GM21529 (cell line): ENCODE measurements around the gene EEF1A2.
"Not testable (repeated sequence)": the region's sequence is repeated elsewhere in the genome, so short reads cannot be mapped to it uniquely, and the experiment has no call there.

ENCODE experiments used
- ATAC-seq: cut with Tn5 transposase; IDR thresholded peaks from one replicate; pipeline ENCODE4 v1.9.1; 2021; ENCODE audit not compliant: unreplicated experiment

The EEF1A2 gene

DNA sequence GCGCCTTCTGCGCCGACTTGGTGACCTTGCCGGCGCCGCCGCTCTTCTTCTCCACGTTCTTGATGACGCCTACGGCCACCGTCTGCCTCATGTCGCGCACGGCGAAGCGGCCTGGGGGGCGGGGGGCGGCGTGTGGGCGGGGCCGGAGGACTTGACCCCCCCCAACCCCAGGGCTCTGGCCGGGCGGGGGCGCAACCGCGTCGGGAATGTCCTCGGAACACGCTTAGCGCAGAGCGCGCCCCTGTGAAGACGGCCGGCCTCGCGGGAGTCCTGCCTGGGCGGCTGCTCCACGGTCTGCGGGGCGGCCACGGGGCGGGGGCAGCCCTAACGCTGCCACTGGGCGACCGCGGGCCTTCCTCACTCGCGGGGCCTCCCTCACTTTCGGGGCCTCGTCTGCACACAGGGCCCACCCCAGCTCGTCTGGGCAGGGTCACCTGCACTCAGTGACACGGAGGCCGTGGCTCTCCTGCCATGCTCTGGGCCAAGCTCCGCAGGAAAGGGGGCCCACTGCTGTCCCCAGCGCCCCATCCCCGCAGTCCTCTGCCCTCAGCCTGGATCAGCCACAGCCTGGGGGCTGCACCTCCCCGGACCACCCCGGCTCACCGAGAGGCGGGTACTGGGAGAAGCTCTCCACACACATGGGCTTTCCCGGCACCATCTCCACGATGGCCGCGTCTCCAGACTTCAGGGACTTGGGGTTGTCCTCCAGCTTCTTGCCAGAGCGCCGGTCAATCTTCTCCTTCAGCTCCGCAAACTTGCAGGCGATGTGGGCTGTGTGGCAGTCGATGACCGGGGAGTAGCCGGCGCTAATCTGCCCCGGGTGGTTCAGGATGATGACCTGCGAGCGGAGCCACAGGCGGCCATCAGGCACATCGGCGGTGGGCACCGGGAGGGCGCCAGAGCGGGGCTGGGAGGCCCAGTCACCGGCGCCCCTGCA lies 10.3 kb downstream of the EEF1A2 start:
- ATAC-seq, result no peak

DNA sequence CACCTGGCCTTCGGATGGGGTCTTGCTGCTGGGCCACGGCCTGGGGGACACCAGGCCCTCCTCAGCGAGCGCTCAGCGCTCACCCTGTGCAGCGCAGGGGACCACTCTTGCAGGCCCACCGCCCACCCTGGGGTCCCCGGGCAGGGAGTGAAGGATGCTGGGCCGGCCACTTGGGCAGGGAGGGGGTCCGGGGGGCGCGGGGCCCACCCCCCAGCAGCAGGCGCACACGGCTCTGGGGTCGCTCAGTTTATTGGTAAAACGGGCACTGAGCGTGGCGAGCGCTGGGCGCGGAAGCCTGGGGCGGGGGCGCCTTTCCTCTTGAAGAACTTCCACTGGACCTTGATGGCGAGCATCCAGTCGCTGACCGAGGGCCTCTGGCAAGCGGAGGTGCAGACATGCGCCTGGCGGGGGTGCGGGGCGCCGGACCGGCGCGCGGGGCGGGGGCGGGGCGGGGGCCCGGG lies 11.1 kb downstream of the EEF1A2 start:
- no peak for ATAC-seq

DNA sequence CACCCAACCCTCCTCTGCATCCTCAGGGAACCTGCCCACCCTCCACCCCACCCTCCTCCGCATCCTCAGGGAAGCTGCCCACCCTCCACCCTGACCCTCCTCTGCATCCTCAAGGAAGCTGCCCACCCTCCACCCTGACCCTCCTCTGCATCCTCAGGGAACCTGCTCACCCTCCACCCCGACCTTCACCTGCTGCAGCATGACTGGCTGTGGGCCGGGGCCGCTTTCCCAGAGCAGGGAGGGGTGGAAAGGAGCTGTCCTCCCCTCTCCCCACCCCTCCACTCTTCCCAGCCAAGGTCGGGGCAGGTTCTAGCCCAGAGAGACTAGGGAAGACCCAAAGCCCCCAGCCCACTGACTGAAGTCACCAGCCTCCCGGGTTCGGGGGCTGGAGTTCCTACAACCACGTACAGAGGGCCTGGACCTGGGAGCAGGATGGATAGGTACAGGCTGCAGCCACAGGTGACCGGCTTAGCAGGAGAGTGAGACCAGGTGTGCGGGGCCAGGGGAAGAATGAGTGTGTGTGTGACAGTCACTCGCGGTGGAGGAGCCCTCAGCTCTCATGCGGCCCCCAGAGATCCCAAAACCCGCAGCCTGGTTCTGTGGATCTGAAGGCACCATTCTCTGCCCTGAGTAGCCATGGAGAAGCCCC lies 11.6 kb downstream of the EEF1A2 start:
- no peak for ATAC-seq

DNA sequence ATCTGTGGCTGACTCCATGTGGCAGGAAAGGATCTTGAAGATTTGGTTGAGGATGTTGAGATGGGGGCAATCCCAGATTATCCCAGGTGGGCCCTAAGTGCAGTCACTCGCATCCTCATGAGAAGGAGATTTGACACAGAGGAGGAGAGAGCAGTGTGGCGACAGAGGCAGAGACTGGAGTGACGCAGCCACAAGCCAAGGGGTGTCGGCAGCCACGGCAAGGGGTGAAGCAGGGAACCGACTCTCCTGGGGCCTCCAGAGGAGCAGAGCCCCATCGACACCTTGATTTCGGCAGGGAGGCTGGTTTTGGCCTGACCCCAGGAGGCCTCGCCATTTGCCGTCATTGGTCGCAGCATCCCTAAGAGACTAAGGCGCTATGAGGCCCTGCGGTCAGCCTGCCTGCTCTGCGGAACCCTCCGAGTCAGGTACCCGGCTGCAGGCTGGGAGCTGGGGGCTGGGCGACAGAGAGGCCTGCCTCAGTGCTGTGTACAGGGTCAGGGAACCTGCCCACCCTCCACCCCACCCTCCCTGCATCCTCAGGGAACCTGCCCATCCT lies 12.5 kb downstream of the EEF1A2 start:
- ATAC-seq, result no peak

DNA sequence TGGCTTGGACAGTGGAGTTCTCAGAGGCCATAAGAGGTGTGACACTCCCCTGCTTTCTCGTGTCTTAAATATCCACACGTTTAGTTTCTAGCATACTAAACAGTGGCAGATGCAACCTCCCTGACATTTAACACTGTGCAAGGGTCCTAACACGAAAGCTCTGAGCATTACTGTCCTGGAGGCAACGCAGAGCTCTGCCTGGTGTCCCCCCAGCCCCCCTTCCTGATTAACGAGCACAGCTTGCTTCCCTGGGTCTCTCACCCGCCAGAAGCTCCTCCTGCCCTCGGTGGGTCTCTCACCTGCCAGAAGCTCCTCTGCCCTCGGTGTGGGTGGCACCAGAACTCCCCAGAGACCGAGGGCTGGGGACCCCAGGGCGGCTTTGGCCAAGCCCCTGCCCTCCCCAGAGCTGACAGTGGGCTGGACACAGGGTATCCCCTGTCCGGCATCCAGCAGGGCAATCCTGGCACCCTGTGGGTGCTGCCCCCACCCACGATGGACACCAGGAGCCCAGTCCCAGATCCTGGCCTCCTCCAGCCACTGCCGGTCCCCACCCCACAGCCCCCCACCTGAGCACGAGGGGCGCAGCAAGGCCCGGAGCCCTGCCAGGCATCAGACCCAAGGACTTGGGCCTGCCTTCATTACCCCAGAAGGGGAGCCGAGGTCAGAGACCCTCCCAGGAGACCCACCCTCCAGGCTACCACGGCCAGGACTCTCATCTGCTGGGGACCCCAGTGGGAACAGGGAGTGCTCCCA lies 14.1 kb downstream of the EEF1A2 start:
- no peak for ATAC-seq

DNA sequence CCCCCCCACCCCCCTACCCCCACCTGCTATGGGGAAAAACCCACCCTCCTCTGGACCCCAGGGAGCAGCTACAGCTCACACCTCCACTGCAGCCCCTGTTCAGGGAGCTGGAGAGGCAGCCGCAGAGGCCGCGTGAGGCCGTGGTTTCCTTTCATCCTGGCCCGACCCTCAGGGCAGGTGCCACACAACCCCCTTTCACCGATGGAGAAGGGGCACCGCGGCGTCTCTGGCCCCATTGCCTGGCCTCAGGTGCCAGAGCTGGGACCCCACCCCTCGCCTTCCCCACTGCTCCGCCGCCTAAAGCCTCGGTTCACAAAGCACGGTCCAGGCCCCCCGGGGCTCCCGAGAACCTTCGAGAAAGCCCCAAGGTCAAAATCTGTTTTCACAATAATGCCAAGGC lies 14.6 kb downstream of the EEF1A2 start:
- ATAC-seq, result no peak

DNA sequence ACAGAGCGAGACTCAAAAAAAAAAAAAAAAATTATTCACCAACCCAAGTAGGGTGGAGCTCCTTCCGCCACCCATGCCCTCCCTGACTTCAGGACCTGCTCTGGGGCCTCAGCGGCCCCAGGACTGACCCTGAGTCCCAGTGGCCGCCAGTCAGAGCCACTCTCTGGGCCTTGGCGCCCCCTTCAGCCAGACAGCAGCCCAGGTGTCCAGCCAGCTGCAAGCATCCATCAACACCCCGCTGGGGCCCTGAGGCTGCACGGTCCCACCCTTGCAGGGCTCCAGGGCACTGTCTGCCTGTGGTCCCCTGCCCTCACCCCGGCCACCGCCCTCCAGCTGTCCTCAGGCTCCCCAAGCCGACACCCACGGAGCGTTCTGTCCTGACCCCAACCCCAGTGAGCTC lies 15.0 kb downstream of the EEF1A2 start:
- ATAC-seq, result no peak

DNA sequence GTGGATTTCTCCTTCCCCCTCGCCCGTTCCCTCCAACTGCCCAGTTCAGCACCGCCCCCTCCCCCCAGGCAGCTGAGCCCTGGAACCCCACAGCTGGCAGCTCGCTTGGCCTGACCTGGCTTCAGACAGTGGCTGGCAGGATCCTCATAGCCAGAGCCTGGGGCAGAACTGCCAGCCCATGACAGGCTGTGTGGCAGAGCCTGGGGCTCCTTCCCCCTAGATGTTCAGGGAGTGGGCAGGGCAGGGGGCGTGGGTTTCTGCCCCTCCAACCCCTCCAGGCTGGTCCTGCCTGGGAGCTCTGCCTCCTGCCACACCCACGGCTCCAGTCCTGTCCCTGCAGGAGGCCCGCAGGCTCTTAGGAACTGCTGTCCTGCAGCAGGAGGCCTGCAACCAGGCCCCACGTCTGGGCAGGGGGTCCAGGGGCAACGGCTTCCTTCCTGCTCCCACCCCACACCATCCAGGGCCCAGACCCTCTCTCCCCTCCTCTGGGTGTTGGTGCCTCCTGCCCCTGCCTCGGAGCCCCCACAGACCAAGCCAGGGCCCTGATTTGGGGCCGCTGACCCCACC lies 16.8 kb downstream of the EEF1A2 start:
- ATAC-seq, result no peak

DNA sequence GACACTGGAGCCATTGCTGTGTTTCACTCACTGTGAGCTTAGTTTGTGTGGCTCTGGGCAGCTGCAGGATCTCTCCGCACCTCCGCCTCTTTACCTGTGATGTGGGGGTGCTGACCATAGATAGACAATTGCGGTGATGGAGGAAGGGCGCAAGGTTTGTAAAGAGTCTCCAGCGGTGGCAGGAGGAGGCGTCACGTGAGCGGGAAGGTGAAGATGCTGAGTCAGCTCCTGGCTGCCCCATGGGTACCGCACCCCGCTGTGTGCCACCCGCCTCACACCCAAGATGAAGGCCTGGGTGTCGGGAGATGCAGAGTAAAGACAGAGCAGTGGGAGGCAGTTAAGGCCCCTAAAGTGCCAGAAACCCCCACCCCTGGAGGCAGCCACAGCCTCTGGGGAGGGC lies 17.4 kb downstream of the EEF1A2 start:
- no peak for ATAC-seq

DNA sequence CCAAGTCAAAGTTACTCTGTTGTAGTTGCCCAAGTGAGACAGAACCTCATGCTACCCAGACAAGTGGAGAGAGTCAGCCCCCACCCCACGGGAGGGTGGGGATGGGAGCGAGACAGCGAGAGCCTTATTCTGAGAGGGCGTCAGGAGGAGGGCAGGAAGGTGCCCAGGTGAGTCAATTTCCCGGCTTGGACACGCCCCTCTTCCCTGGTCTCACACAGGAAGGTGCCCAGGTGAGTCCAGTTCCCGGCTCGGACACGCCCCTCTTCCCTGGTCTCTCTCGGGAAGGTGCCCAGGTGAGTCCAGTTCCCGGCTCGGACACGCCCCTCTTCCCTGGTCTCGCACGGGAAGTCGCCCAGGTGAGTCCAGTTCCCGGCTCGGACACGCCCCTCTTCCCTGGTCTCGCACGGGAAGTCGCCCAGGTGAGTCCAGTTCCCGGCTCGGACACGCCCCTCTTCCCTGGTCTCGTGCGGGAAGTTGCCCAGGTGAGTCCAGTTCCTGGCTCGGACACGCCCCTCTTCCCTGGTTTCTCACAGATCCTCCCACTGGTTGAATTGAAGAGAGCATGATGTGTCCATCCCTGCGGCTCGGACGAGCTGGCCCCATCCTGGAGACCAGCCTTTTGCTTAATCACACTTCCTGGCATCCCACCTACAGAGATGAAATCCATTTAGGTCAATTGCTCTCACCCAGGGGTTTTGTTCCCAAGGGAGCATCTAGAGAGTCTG lies 19.0 kb downstream of the EEF1A2 start:
- not testable (repeated sequence) for ATAC-seq

DNA sequence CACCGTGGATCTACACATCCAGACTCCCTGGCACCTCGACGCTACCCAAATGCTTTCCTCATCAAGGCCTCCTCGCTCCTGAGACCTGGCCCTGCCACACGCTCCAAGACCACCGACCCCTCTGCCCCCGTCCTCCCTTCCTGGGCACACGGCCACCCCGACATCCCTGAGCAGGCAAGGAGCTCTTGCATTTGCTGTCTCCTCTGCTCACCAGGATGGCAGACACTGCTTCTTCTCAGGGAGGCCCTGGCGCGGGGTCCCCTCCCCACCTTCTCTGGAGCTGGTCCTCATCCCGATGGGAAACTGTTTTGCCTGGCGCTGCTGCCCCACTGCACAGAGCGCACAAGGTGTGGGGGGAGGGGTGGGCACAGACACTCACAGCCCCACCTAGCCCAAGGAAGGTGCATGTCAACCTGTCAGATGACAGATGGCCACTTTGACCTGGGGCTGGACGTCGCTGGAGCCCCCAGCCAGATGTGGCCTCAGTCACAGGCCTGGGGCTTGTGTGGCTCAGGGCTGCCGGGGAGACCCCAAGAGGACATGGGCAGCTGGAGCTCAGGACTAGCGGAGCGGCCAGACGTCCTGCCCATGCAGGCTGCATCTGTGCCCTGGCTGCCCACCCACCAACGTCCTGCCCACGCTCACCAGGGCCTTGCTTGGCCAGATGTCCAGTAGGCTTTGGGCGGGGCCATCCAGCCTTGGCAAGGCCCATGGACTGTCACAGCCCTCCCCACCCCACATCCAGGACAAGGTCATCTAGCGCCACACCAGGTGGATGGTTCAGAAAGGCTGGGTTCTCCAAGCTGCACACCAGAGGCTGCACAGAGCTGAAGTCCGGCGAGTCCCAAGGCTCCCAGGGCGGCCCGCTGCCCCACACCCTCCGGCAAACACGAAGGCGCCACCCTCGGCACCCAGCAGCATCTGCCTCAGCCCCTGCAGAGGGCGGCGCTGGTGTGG lies 20.3 kb downstream of the EEF1A2 start:
- ATAC-seq, result no peak

DNA sequence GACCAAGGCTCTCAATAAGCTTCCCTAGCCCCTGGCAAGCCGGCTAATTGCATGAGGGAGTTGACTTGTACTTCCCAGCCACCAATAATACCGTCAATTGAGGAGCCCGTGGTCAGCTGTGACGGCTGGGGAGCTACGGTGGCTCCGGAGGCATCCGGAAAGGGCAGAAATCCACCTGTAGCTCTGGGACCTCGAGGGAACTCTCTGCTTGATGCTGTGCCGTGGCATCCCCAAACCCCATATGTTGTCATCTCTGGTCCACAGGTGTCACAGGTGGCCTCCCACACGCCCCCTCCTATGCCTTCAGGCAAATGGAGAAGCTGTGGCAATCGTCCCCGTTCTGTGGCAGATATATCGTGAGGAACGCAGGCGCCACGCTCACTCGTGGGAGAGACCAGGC lies 20.9 kb downstream of the EEF1A2 start:
- no peak for ATAC-seq

DNA sequence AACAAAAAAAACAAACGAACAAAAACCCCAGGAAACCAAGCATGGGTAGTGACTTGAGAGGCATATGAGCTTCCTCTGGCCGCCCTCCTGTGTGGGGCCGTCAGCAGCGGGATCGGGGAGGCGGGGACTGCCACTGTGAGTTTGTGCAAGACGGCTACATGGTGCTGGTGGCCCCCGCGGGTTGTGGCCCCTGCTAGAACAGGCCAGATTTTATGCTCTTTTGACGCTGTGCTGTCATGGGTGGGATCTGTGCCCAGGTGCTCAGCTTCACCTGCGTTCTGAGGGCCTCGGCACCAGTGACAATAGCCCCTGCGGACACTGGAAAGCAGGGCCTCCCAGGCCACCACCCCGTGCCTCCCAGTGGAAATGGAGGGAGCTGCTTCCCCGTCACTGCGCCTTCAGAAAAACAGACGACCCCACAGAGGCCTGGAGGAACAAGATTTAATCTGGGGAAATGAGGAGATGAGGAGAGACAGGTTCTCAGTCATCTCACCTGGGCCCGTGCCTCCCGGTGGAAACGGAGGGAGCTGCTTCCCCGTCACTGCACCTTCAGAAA lies 21.7 kb downstream of the EEF1A2 start:
- no peak for ATAC-seq

DNA sequence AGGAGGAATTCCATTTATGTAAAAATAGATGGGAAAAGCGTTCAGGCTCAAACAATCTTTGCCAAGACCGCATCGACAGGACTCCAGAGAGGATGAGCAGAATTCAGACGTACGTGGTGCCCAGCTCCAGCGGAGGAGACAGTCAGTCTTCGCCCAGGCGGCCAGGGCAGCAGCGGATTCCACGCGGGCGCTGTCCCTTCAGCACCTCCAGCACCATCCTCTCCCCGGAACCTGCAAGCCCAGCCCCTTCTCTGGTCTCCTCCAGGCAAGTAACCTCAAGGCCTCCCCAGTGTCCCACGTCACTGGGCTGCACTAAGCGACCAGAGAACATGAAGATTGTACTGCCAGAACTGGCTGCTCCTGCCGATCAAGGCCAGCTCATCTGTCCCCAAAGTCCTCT lies 23.7 kb downstream of the EEF1A2 start:
- ATAC-seq, result no peak

DNA sequence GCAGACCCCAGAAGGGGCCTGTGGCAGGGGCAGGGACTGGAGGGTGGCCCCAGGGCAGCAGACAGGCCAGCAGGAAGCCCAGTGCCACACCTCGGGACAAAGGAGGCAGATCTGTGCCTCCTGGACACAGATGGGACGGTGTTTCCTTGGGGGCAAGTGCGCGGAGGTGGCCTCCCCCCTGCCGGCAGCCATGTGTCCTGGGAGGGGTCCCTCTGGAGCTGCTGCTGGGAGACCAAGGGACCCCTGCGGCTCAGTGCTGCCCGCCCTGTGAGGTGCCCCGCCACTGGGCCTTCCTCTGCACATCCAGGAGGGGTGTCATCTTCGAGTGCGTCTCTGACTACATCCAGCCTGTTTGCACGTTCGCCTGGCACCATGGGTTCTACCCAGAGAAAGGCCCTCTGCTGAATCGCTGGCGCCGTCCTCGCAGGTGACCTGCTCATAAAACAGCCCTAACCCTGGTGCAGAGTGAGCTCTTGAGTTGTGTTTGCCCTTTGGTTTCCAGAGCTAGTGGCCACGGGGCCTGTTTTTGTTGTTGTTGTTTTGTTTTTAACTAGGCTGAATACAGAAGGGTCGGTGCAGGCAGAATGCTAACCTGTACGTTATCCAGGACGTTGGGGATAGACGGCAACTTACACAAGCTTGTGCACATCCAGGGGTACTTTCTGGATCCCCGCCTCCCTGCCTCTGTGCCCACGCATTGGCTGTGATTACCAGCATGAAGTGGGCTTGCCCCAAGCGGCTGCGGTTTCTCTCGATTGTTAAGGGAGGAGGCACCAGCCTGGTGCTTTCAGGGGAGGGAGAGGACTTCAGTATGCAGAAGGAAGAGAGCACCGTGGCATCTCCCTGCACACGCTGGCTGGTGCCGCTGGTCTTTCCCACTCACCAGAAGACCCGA lies 25.1 kb downstream of the EEF1A2 start:
- no peak for ATAC-seq

DNA sequence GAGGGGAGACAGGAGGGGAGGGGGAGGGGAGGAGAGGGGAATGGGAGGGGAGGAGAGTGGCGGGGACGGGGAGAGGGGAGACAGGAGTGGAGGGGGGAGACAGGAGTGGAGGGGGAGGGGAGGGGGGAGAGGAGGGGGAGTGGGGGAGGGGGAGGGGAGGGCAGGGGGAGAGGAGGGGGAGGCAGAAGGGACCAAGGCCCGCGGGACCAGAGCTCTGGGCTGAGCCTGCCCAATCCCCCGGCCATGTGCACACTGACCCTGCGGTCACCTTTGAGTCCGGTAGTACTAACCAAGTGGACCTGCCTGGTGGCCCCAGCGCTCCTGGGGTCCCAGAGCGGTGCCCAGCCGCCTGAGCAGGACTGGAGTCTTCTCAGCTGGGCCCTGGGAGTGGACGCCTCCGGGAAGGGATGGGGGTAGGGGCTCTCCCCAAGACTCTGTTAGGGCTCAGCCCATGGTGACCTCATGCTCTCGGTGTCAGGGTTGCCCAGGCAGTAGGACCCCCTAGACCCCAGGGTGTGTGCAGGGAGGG lies 26.0 kb downstream of the EEF1A2 start:
- no peak for ATAC-seq

DNA sequence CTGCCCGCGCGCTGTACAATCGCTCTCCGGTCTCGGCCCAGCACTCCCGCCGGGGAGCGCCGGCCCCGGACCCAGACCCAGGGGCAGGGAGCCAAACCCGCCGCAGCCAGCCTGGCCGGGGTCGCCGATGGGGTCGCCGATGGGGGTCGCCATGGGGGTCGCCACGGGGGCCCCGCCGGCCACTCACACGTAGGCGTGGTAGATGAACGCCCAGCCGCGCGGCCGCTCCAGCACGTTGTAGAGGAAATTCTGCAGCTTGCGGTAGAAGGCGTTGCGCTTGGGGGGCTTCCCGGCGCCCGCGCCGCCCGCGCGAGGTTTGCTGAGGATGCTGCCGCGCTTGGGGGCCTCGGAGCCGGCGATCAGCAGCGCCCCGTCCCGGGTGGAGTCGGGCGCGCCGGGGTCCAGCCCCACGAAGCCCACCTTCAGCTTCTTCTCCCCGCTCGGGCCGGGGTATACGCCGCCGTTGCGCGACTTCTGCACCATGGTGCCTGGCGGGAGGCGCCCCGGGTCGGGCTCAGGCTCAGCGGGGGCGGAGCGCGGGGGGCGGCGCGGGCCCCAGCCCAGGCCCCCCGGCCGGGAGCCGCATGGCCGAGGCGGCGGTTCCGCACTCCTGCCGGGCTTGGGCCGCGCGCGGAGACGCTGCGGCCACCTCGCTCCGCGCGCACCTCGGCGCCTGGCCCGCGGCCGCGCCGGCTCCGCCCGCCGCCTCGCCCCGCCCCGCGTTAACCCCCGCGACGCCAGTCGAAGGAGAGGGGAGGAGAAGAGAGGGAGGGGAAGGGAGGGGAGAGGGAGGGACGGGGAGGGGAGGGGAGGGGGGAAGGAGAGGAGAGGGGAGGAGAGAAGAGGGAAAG lies 26.7 kb downstream of the EEF1A2 start, which contains the start of gene KCNQ2:
Gene KCNQ2, minus strand, starts transcription at position 675 of the 851 bp plus-strand sequence. Its CDS starts 192 bp downstream, at position 483.
- no peak for ATAC-seq
